ENCODE measurements around the gene DACH1.

DNA sequence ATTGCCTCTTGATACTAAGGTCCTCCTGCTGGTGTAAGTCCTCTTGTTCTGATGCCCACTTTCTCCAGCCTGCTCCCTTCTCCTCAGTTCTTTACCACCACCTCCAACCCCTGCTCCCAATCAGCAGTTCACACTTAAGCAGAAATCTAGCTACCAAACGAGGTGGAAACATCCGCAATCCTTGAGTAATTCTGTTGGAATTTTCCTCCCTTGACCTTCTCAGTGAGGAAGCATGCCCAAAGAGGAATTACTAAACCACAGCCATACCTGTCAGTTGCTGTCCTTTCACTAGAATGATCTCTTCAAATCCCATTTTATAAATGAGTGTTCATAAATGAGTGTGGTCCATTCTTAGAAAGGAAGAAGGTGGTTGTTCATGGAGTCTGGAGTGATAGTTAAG is 289.9 kb downstream of the DACH1 start:
- TF ChIP-seq, protein P1, sequence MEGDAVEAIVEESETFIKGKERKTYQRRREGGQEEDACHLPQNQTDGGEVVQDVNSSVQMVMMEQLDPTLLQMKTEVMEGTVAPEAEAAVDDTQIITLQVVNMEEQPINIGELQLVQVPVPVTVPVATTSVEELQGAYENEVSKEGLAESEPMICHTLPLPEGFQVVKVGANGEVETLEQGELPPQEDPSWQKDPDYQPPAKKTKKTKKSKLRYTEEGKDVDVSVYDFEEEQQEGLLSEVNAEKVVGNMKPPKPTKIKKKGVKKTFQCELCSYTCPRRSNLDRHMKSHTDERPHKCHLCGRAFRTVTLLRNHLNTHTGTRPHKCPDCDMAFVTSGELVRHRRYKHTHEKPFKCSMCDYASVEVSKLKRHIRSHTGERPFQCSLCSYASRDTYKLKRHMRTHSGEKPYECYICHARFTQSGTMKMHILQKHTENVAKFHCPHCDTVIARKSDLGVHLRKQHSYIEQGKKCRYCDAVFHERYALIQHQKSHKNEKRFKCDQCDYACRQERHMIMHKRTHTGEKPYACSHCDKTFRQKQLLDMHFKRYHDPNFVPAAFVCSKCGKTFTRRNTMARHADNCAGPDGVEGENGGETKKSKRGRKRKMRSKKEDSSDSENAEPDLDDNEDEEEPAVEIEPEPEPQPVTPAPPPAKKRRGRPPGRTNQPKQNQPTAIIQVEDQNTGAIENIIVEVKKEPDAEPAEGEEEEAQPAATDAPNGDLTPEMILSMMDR (IDR thresholded peaks at IDR 0.05), result no peak
- TF ChIP-seq, protein P2, sequence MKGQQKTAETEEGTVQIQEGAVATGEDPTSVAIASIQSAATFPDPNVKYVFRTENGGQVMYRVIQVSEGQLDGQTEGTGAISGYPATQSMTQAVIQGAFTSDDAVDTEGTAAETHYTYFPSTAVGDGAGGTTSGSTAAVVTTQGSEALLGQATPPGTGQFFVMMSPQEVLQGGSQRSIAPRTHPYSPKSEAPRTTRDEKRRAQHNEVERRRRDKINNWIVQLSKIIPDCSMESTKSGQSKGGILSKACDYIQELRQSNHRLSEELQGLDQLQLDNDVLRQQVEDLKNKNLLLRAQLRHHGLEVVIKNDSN (CRISPR knock-in tag; IDR thresholded peaks at IDR 0.05), result no peak
- TF ChIP-seq, protein P3, sequence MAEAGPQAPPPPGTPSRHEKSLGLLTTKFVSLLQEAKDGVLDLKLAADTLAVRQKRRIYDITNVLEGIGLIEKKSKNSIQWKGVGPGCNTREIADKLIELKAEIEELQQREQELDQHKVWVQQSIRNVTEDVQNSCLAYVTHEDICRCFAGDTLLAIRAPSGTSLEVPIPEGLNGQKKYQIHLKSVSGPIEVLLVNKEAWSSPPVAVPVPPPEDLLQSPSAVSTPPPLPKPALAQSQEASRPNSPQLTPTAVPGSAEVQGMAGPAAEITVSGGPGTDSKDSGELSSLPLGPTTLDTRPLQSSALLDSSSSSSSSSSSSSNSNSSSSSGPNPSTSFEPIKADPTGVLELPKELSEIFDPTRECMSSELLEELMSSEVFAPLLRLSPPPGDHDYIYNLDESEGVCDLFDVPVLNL (CRISPR knock-in tag; IDR thresholded peaks at IDR 0.05; ENCODE audit: borderline replicate concordance, low read depth), result no peak
- TF ChIP-seq, protein P4, sequence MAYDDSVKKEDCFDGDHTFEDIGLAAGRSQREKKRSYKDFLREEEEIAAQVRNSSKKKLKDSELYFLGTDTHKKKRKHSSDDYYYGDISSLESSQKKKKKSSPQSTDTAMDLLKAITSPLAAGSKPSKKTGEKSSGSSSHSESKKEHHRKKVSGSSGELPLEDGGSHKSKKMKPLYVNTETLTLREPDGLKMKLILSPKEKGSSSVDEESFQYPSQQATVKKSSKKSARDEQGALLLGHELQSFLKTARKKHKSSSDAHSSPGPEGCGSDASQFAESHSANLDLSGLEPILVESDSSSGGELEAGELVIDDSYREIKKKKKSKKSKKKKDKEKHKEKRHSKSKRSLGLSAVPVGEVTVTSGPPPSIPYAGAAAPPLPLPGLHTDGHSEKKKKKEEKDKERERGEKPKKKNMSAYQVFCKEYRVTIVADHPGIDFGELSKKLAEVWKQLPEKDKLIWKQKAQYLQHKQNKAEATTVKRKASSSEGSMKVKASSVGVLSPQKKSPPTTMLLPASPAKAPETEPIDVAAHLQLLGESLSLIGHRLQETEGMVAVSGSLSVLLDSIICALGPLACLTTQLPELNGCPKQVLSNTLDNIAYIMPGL (CRISPR knock-in tag; IDR thresholded peaks at IDR 0.05), result no peak
- TF ChIP-seq, protein P5, sequence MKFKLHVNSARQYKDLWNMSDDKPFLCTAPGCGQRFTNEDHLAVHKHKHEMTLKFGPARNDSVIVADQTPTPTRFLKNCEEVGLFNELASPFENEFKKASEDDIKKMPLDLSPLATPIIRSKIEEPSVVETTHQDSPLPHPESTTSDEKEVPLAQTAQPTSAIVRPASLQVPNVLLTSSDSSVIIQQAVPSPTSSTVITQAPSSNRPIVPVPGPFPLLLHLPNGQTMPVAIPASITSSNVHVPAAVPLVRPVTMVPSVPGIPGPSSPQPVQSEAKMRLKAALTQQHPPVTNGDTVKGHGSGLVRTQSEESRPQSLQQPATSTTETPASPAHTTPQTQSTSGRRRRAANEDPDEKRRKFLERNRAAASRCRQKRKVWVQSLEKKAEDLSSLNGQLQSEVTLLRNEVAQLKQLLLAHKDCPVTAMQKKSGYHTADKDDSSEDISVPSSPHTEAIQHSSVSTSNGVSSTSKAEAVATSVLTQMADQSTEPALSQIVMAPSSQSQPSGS (CRISPR knock-in tag; IDR thresholded peaks at IDR 0.05; ENCODE audit: borderline replicate concordance, low read depth), result no peak
- TF ChIP-seq NR3C1 (CRISPR knock-in tag; conservative IDR thresholded peaks at IDR 0.05; ENCODE audit: low read depth), result no peak
- TF ChIP-seq, protein P6, sequence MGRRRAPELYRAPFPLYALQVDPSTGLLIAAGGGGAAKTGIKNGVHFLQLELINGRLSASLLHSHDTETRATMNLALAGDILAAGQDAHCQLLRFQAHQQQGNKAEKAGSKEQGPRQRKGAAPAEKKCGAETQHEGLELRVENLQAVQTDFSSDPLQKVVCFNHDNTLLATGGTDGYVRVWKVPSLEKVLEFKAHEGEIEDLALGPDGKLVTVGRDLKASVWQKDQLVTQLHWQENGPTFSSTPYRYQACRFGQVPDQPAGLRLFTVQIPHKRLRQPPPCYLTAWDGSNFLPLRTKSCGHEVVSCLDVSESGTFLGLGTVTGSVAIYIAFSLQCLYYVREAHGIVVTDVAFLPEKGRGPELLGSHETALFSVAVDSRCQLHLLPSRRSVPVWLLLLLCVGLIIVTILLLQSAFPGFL (CRISPR knock-in tag; IDR thresholded peaks at IDR 0.05; ENCODE audit: borderline replicate concordance), result no peak
- no peak for TF ChIP-seq JUN (CRISPR knock-in tag; IDR thresholded peaks at IDR 0.05)
- no peak for TF ChIP-seq ZNF121 (CRISPR knock-in tag; IDR thresholded peaks at IDR 0.05)
- no peak for TF ChIP-seq NFYB (CRISPR knock-in tag; conservative IDR thresholded peaks at IDR 0.05; ENCODE audit: low read depth)
